GM18858 (cell line): ENCODE data around the gene ATM.

ENCODE experiments used
- ATAC-seq: cut with Tn5 transposase; IDR thresholded peaks from one replicate; pipeline ENCODE4 v1.9.1; 2021; ENCODE audit not compliant: unreplicated experiment

Gene ATM

DNA sequence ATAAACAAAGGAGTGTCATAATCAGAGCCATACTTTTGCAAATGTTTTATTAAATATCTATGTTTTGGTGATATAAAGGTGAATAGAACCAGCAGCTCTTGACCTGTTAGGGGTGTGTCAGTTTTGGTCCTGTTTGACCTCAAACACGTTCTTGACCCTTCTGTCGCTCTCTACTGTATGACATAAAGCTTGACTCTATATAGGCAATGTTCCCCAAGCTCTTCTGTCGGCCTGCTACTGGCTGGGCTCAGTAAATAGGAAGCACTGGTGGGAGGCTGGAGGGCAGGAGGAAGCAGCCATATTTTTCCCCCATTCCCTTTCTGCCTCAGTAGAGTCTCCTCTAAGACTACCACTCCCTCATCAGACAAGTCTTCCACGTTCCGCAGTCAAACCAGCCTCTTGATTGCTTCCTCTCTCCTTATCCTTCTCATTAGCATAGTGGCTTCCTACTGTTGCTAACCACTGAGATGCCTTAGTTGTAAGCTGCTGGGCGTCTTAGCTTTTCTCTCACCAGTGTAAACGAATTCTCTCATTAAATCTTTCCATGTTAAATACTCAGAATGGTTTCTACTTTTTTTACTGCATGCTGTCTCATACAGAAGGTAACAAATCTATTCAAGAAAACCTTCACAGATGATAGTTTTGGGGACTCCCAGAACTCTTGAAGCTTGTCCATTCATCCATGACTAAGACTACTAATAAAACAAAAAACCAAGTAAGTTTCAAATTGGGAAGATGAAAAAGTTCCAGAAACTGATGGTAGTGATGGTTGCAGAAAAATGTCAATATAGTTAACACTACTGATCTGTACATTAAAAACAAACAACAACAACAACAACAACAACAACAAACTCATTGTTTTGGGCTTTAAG, 3.7 kb upstream of the ATM start:
- no peak for ATAC-seq

DNA sequence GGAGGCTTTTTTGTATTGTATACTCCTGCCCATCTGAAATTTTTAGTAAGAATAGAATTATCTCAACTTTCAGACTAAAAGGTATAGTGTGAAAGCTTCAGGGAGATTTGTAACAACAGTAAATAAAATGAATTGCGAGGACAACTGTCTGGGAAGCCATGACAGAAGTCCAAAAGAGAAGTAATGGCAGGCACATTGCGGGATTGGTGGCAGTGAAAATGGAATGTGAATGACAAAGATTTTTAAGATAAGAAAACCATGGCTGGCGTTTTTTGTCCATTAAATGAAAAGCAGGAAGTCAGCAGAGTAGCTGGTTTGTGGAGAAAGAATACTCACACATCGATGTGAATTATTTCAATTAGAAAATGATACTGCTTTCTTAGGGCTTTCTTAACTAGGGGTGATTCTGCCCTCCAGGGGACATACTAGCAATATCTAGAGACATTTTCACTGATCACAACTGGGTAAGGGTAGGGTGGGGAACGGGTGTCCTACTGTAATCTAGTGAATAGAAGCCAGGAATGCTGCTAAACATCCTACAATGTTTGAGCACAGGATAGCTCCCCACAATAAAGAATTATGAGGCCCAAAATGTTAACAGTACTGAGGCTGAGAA, 2.0 kb upstream of the ATM start:
- no peak for ATAC-seq

DNA sequence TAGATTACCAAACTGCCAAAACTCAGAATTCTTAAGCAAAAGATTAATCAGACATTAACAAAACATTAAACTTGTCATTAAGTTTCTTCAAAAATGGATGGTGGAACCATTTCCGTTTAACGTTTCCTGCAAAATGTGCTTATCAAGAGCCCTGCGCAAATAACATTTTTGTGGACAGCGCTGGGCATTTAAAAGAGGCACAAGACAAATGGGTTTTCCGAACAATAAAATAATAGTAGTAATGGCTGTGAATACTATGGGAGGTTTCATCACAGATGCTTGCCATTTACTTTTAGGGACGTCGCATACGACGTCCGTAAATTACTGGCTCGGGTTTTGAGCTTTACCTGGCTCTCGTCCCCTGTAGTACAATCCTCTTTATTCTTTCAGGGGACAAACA, 1.5 kb upstream of the ATM start:
- ATAC-seq, result no peak

DNA sequence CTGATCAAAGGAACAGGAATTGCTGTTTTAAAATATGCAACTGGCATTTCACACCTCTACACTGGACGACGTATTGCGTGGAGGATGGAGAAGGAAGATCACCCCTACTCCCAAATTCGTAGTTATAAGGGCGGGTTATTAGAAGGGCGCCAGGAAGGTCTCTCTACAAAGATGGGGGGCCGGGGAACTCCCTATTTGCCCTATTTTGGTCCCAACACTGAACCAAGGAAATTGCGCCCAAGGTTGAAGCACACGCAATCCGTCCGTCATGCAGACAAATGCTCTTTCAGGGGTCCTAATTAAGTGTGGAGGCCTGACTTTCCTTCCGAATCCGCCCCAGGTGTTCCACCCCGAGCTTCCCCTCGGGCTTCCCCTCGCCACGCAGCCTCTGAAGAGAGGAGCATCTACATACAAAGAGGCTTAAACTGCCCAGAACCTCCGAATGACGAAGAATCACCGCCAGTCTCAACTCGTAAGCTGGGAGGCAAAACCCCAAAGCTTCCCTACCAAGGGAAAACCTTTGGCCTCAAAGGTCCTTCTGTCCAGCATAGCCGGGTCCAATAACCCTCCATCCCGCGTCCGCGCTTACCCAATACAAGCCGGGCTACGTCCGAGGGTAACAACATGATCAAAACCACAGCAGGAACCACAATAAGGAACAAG, 825 bp upstream of the ATM start:
- no peak for ATAC-seq

DNA sequence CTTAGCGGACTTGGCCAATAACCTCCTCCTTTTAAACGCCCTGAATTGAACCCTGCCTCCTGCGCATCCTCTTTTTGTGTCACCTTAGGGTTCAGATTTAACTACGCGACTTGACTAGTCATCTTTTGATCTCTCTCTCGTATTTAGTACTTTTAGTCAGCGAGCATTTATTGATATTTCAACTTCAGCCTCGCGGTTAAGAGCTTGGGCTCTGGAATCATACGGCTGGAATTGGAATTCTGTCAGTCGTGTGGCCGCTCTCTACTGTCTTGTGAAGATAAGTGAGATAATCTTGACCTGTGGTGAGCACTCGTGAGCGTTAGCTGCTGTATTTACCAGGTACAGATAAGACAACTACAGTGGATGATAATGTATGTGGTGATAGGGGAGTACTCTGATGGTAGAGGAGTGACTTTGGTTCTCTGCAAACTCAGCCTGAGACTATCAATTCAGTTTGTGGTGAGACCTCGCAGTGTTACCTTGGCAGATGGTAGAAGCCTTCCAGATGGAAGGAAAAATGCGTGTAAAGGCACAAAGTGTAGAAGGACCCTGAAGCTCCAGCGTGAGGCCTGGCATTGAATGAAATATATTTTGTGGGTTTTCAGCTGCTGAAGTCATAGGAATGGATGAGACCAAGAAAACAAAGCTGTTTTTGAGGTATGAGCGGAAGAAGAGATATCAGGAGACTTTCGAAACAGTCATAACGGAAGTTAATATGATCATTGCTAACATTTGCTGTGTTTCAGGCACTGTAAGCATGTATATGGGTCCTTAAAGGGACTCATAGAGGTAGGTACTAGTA, 682 bp downstream of the ATM start:
- ATAC-seq, result peak; percentile 29

DNA sequence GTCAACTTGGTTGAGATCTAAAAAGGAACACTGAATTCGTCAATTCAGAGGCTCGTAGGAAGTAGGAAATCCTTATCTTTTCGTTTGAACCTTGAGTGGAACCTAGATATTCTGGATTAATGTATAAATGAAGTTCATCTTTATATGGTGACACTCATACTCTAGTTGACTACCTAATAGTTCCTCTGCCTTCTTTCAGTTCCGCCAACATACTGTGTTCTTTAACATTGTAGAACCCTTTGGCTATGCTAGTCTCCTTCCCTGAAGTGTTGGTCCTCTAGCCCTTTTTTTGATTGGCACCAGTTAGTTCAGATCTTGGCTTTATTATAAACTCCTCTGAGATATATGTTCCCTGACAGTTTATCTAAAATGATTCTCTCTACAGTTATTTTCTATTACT, 1.5 kb downstream of the ATM start:
- ATAC-seq, result no peak

DNA sequence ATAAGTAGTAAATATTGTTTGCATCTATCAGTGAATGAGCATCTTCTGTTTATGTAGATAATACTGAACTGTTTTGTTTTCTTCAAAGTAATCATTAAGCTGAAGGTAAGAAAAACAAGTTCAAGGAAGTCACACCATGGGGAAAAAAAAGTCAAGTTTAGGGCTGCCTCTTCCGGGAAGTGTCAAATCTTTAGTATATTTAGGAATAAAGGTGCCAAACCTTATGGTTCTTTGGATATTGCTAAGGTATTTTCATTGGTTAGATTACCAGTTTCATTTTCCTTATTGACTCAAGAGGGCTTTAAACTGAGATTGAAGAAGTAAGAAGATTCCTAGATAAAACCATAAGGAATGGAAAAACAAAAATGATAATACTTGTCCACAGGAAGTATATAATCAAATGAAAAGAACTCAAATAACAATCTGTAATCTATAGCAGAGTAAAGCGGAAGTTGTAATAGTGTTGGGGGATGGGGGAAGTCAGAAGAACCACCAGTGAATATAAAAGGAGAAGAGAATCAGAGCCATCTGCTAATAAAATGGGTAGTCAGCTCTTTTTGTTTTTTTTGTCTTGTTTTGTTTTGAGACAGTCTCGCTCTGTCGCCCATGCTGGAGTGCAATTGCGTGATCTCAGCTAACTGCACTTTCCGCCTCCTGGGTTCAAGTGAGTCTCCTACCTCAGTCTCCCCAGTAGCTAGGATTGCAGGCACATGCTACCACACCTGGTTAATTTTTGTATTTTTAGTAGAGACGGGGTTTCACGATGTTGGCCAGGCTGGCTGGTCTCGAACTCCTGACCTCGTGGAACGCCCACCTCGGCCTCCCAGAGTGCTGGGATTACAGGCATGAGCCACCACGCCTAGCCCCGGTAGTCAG, 2.3 kb downstream of the ATM start:
- no peak for ATAC-seq

DNA sequence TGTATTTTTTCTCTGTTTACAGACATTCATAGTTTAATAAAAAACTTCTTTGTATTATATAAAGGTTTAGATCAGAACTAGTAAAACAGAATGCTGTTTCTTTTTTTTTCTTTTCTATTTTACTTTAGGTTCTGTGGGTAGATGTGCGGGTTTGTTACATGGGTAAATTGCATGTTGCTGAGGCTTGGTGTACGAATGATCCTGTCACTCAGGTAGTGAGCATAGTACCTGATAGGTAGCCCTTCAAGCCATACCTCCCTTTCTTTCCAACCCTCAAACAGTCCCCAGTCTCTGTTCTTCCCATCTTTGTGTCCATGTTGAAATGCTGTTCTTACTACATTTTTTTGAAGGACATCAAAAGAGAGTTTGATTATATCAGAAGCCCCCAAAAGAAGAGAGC, 3.2 kb downstream of the ATM start:
- ATAC-seq, result no peak

DNA sequence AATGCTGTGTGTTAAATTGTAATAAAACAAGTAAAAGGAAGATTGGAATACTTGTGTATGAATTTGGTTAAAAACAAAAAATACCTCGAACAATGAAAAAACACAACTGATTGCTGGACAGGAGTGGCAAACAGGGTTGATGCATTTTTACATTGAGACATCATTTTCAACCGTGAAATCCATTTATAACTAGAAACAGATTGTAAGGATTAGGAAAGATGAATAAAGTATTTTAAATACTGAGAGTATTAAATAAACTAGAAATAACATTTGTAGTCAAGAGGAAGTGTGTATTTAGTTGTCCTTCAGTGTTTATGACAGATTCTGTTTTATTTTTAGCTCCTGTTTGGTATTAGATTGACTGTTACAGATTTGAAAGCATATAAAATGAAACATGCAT, 5.4 kb downstream of the ATM start:
- ATAC-seq, result no peak

DNA sequence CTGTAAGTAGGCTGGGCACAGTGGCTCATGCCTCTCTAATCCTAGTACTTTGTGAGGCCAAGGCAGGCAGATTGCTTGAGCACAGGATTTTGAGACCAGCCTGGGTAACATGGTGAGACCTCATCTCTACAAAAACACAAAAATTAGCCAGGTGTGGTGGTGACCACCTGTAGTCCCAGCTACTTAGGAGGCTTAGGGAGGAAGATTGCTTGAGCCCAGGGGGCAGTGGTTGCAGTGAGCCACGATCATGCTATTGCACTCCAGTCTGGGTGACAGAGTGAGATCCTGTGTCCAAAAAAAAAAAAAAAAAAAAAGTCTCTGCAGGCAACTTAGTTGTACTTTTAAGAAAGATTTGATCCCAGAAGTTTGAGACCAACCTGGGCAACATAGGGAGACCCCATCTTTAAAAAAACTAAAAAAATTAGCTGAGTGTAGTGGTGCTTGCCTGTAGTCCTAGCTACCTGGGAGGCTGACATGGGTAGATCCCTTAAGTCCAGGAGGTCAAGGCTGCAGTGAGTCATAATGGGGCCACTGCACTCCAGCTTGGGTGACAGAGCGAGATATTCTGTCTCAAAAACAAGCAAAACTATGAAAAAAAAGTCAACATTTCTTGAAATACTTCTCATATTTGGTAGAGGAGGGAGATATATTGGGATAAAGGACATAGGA, 10.5 kb downstream of the ATM start:
- no peak for ATAC-seq

DNA sequence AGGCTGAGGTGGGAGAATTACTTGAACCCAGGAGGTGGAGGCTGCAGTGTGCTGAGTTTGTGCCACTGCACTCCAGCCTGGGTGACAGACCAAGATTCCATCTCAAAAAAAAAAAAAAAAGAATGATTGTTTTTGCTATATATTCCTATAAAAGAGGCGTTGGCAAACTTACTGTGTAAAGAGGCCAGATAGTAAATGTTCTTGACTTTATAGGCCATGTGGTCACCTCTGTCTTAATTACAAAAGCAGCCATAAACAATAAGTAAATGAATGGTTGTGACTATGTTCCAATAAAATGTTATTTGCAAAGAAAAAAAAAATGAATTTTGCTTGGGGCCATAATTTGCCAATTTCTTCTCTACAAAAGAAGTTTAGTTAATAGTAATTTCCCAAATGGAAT, 12.3 kb downstream of the ATM start:
- no peak for ATAC-seq

DNA sequence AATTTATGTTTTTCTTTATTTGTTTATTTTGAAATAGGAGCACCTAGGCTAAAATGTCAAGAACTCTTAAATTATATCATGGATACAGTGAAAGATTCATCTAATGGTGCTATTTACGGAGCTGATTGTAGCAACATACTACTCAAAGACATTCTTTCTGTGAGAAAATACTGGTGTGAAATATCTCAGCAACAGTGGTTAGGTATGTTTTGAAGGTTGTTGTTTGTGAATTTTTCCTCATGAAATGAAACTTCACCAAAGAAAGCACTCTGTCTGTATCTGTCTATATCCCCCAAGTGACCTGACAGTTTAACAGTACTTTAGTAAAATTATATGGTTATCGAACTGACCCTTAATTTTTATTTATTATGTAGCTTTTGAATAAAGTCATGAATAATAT, 12.8 kb downstream of the ATM start:
- no peak for ATAC-seq

DNA sequence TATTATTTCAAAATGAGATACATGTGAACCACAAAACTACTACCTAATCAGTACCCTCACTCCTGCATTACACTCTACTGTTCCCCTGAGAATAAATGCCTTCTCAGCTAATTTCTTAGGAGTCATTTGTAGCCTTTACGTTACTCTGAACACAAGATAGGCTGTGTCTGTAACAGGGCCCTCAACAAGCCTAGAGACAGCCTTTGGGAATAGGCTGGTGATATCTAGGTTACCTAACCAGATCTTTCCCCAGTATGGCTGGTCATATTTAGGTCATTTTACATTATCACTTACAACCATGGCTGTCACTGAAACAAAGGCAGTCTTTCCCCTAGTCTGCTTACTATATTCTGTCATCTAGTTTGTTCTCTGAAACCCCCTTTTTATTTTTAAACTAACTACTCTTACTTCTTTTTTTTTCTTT, 14.2 kb downstream of the ATM start:
- peak; percentile 27 for ATAC-seq

DNA sequence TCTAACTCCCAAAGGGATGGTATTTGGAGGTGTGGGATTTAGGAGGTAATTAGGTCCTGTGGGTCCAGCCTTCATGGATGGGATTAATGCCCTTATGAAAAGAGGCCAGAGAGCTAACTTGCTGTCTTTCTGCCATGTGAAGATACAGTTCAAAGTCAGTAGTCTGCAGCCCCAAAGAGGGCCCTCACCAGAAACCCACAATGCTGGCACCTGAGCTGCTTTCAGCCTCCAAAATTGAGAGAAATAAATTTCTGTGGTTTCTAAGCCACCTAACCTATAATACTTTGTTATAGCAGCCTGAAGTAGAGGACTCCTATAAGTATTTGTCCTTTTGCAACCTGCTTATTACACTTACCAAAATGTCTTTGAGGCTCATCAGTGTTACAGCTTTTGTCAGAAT, 16.2 kb downstream of the ATM start:
- no peak for ATAC-seq

DNA sequence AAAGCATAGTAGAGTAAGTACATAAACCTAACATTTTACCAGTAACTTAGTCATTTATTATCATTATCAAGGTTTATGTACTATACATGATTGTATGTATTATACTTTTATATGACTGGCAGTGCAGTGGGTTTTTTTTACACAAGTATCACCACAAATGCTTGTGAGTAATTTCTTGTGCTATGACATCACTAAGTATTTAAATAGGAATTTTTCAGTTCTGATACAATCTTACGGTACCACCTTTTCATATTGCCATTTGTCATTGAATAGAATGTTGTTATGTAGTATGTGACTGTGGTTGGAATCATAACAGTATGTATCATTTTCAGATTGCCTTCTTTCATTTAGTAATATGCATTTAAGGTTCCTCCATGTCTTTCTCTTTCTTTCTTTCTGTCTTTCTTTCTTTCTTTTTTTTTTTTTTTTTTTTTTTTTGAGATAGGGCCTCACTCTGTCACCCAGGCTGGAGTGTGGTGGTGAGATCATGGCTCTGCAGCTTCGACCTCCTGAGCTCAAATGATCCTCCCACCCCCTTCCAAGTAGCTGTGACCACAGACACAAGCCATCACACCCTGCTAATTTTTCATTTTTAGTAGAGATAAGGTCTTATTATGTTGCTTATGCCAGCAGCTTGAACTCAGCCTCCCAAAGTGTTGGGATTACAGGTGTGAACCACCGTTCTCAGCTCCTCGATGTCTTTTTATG, 18.6 kb downstream of the ATM start:
- no peak for ATAC-seq

DNA sequence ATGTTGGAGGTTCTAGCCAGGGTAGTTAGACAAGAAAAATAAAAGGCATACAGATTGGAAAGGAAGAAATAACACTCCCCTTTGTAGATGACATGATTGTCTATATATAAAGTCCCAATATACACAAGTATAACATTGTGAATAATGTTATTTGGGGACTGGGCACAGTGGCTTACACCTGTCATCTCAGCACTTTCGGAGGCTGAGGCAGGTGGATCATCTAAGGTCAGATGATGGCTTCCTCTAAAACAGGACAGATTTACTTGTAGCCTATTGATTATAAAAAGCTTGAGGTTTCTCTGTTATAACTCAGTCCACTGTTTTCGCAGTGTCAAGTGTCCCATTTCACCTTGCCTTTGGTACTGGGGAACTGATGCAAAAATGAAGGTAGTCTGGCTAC, 19.6 kb downstream of the ATM start:
- no peak for ATAC-seq

DNA sequence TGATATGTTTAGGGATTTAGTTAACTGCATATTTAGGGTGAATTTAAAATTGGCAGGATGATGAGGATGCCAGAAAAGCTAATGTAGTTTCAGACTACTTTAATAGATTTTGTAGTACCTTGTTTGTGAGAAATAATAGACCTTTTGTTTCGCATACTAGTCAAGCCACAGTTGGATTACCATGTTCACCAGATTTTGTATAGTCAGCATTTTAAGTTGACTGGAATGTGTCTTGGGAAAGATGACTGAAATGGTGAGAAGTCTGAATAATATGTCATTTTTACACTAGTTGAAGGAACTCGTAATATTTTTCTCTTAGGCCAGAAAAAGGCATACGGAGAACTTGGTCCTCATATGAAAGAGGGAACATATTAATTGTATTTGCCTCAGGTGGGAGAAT, 23.4 kb downstream of the ATM start:
- no peak for ATAC-seq

DNA sequence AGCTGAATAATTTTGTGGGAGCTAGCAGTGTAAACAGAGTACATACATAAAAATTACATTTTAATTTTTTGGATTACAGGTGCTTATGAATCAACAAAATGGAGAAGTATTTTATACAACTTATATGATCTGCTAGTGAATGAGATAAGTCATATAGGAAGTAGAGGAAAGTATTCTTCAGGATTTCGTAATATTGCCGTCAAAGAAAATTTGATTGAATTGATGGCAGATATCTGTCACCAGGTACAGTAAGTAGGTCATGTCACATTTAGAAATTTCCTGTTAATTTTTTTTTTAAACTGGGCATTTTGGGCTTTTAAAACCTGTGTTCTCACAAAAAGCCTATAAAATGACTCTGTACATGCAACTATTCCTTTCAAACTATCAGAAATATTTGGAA, 24.0 kb downstream of the ATM start:
- ATAC-seq, result no peak

DNA sequence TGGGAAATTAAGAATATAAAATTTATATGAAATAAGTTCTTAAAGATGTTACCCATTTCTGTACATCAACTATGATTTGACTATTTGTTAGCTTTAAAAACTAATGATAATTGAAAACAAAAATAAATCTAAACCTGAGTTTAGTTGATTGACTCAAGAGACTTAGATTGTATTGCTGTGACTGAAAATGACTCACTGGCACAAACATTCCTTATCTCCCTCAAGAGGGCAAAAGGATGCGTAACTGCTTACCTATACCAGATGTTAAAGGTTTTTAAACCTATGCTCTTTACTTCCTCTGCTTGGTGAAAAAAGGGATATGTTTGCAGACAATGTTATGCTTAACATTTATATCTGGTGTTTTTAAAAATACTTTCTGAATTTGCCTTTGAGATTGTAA, 30.3 kb downstream of the ATM start:
- no peak for ATAC-seq
